GM12801 (cell line): ENCODE measurements around the gene CEACAM3.

Source experiments
- CTCF ChIP-seq: IDR thresholded peaks from one replicate; pipeline ENCODE4 v1.5.1; 2011; ENCODE audit warnings: control low read depth; ENCODE audit not compliant: insufficient read length; ENCODE audit errors: extremely low read depth

CEACAM3 gene

GRCh38 chr19:41785653-41786052 lies 10.7 kb upstream of the CEACAM3 start:
- TF ChIP-seq CTCF: no peak

GRCh38 chr19:41787055-41787454 lies 9.3 kb upstream of the CEACAM3 start:
- TF ChIP-seq CTCF: no peak

GRCh38 chr19:41792513-41793413 lies 3.6 kb upstream of the CEACAM3 start:
- no peak for TF ChIP-seq CTCF

- TF ChIP-seq CTCF: no peak
These were observed 3.0 kb upstream of the CEACAM3 start for GRCh38 chr19:41793414-41793727.

- TF ChIP-seq CTCF: no peak
These were observed 1.3 kb upstream of the CEACAM3 start for GRCh38 chr19:41795031-41795461.

- TF ChIP-seq CTCF: no peak
These were observed 514 bp downstream of the CEACAM3 start for GRCh38 chr19:41796901-41797300.

GRCh38 chr19:41799444-41800000 lies 3.1 kb downstream of the CEACAM3 start:
- no peak for TF ChIP-seq CTCF
